NCI-H187 treated with DMSO at 0.1 percent for 48 hours (cell line): ENCODE results near the gene NRCAM.

Source experiments
- DNase-seq: peaks from one replicate; lab custom pipeline; 2025; lab: John Stamatoyannopoulos, UW

NRCAM gene

GRCh38 chr7:108246227-108246837, 209.9 kb downstream of the NRCAM start:
- DNase-seq: no peak

DNA sequence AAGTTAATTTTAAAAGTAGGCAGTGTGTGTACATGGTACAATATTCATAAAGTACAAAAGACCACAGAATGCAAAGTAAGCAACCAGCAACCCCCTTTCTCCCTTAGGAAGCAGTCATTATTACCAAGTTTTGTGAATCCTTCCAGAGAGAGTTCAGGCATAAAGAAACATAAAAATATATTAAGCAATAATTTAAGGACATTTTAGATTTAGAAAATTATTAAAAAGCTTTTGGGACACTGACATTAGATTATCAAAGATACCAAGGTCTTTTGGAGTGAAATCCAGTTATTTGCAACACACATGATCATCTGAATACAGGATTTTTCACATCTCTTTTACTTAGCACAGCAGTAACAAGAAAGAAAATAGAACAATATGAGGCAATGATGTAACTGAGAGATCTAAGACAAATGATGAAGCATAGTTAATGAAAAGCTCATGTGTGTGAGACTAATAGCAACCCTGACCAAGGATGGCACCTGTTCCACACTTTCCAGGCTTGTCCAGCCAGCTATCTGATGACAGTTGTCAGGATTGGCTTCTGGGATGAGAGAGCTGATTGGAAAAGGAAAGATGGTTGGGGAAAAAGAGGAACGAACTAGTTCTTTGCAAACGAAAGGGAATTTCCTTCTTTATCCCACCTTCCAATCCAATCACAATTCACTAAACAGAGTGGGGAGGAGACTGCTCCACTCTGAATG, 210.6 kb downstream of the NRCAM start:
- no peak for DNase-seq

GRCh38 chr7:108244110-108244509, 212.1 kb downstream of the NRCAM start:
- DNase-seq: no peak

DNA sequence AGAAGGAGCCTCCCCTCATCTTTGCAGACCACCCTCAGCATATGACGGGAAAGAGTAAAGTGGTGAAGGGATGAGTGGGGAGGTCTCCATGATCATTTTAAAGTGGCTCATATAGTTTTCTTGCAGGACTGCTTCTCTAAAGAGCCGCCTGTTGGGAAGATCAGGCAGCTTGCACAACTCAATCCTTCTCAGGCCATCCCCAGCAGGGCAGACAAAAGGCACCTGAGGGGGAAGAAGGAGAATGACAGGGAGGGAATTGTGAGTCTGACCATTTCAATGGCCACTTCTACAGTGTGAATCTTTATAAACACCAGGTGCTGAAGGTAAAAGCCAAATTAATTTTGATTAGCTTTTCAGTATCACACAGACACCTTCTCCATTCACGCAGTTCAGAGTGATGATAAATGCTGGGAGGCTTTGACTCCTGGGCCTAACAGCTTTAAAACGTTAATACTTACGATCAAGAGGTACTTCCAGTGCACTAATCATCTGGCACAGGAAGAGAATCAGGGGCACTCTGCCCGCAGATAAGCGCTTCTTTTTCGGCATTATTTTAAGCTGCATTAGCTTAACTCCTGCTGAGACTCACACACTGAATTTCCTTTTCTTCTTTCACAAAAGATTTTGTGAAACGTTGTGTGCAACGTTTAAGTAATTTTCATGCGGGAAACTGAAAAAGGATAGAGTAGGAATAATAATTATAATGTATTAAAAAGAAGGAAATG, 216.6 kb downstream of the NRCAM start:
- DNase-seq: peak; percentile 75

GRCh38 chr7:108236681-108237415, 219.4 kb downstream of the NRCAM start:
- DNase-seq: no peak

- no peak for DNase-seq
Measured at GRCh38 chr7:108235451-108236061, 220.7 kb downstream of the NRCAM start.

DNA sequence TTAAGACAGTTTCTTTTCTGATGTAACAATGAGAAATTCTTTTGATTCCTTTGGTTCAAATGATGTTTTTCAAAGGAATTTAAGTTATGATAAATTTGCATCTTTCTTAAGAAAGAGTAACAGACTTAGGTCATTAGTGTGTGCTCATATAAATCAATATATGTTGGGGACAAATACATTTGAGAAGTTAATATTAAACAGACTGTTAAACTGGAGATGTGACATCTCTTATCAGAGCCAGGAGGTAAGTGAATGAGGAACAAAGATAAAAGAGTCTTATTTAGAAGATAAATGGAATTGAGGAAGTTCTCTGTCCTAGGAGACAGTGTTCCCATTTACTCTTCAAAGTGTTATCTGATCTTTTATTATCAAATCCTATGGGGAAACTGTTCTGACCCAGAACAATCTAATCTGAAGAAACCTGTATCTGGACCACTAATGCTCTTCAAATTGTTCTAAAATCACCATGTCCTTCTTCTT, 221.2 kb downstream of the NRCAM start:
- no peak for DNase-seq

GRCh38 chr7:108234281-108234680, 222.0 kb downstream of the NRCAM start:
- no peak for DNase-seq

DNA sequence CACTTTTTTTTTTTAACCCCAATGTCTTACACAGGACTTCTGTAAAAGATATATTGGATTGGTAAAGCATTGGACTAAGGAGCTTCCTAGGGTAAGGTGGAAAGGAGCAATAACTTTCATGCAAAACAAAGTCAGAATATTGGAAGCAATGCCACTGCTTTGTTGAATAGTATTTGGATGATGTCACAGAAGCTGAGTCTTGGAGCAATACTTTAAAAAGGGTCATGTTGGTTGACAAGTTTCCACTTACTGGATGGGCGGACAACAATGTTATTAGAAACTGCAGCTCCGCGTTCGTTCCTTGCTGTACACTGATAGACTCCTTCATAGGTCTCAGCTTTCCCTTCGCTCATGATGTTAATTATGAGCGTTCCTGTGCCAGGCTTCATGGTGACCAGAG, 224.2 kb downstream of the NRCAM start:
- DNase-seq: no peak

DNA sequence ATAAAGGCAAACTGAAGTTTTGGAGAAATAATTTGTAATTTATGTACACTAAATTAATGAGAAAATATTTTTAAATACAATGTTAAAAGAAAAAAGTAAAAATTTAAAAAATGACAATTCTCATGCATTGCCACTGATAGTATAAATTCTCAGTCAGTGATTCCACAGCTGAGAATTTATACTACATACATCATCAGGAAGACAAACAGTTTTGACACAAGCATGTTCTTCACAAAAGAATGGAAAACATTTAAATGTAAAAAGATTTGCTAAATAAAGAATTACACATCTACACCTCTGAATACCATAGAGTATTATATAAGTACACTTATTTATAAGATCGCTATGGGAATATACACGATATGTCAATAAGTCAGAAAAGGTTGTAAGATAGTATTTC, 225.0 kb downstream of the NRCAM start:
- DNase-seq: no peak

DNA sequence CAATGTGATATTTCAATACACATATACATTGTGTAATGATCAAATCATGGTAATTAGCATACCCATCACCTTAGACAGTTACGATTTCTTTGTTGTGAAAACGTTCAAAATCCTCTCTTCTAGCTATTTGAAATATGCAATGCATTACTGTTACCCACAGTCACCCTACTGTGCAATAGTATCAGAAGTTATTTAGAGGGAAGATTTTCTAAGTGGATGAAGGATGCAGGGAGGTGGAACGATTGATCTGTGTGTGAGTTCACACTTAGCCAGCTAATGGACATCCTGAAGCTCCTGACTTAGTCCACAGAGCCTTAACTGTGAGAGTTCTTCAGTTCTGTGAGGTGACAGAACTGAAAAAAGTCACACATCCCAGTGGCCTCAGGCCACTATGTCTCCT, 228.9 kb downstream of the NRCAM start:
- no peak for DNase-seq

- DNase-seq: no peak
Measured at GRCh38 chr7:108226816-108227299, 229.4 kb downstream of the NRCAM start.

DNA sequence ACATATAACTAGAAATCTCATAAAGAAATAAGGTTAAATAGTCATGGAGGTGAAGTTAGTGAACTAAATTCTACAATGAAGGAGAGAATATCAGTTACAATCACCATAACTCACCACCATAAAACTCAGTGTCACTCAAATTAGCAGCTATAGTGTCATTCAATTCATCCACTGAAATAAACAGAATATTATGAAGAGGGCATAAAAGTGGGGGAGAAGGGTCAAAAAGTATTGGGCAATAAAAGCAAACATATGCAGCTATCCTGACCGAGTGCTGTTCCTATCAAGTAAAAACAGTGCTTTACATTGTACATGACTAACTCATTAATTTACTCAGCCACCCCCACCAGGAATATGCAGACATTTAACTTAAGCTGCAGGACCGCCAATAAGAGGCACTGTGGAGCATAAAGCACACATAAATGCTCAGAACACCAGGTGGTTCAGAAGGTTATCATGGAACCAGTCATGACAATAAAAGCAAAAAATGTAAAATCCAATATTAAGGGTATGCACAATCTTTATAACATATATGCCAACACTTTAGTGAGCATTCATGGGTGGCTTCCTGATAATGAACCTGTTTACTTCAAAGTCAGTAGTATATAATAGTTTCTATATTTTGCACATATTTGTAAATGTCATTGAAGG, 230.6 kb downstream of the NRCAM start:
- no peak for DNase-seq

DNA sequence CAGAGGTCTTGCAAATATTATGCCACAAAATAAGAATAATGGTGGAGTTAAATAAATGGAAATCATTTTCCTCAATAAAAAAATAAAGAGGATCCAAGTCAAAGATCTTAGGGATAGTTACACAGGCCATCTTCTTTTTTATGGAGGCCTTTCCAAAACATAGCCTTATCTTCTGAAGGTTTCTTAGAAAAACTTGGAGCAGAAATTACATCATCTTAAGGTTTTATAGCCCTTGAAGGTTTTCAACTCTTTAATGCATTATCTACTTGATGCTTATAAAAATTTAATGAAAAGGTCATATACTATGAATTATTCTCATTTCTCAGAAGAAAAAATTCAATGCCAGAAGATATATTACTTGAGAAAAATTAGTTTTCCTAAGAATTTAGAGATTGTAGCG, 231.8 kb downstream of the NRCAM start:
- no peak for DNase-seq

DNA sequence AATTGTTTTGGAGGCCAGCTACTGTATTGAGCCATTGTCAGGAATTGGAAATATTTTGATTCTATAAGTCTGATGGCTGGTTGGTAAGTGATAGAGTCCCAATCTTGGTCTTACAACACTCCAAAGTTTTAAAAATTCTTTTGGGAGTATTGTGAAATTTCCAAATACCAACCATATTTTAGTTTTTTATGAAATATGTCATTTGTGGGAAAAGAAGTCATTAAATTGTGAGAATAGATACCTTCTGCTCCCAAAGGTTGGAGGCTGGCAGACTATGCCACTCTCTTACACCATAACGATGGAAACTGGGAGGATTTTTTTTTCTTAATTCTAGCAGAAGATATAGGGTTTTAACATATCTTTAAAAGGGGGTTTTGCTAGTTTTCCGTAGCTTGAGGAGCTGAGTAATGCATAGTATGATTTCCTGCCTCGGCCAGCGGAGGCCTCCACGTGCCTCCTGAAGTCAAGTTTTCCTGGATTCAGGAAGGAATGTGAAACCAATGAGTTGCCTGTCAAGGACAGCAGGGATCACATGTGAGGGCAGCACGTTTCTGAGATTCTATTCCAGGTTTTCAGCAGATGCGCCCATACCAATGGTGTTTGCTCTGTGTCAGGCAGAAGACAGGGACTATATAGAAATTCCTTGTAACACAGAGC, 233.9 kb downstream of the NRCAM start:
- no peak for DNase-seq

DNA sequence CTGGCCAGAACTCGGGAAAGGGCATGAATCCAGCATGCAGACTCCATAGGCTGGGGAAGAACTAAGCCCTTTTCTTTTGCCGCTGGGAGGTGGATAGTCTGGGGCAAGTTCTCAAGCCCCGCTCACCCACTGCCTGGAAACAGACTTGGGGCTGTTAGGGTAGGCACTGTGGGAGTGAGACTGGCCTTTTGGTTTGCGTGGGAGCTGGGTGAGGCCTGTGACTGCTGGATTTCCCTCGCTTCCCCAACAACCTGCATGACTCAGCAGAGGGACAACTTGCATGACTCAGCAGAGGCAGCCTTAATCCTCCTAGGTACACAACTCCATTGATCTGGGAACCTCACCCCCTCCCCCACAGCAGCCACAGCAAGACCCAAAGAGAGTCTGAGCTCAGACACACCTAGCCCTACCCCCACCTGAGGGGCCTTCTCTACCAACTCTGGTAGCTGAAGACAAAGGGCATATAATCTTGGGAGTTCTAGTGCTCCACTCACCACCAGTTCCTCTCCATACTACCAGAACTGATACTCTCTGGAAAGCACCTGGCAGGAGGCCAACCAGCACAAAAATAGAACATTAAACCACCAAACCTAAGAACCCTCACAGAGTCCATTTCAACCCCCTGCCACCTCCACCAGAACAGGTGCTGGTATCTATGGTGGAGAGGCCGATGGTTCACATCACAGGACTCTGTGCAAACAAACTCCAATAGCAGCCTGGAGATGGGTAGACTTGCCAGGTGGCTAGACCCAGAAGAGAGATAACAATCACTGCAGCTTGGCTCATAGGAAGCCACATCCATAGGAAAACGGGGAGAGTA, 244.6 kb downstream of the NRCAM start:
- DNase-seq: no peak

- no peak for DNase-seq
Measured at GRCh38 chr7:108210796-108211195, 245.4 kb downstream of the NRCAM start.

DNA sequence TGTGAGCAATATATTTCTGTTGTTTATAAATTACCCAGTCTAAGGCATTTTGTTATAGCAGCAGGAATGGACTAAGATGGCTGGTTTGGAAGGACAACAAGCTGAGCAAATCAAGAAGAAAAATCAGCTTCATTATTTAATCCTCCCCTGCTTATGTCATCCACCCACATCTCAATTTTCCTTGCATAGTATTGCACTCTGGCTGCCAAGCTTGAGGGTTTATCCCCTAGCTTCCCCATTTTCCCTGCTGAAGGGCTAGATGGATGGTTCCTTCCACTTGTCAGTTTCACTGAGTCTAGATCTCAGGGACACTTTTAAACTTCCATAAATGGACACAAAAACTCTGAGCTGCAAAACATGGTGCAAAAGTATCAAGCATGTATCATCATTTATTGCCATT, 250.9 kb downstream of the NRCAM start:
- no peak for DNase-seq

GRCh38 chr7:108204281-108204796, 251.9 kb downstream of the NRCAM start:
- DNase-seq: no peak

DNA sequence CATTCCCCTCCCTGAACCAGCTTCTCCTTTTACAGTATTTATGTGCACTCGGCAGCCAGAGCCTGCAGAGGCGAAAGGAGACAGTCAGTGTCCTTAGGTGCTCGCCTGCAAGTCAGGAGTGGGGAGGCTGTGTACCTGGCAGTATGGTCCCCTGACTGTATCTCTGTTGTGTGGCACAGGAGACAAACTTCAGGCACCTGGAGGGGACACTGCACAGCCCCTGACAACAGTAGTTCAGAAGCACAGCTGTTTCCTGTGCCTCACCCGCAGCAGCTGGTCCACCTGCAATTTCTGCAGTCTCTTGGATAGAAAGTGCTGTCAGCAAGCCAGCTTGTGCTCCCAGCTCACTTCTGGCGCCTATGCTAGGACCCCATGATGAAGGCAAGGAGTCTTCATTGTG, 252.7 kb downstream of the NRCAM start:
- DNase-seq: no peak
